Thyroid gland (tissue), 4 donors: ENCODE measurements around the gene SMIM3.

Experiments
- POLR2A ChIP-seq, 2 donors: fragments of 450-650 bp; IDR thresholded peaks; one replicate each; pipeline ENCODE4 v1.6.1; 2017; ENCODE audit warnings: antibody characterized with exemption in 2 of 2, mild to moderate bottlenecking in 2 of 2, moderate library complexity in 1 of 2
- TF ChIP-seq, protein P1 (sequence below), 6 experiments: fragments of 200-600 bp in 3 of 6; fragments of 450-650 bp in 3 of 6; sonication (generic) in 3 of 6; IDR thresholded peaks; one replicate each; pipeline ENCODE4 v1.5.1; 2016 to 2019; ENCODE audit warnings: antibody characterized with exemption in 6 of 6, mild to moderate bottlenecking in 2 of 6, inconsistent platforms in 1 of 6, moderate library complexity in 1 of 6

DNA sequence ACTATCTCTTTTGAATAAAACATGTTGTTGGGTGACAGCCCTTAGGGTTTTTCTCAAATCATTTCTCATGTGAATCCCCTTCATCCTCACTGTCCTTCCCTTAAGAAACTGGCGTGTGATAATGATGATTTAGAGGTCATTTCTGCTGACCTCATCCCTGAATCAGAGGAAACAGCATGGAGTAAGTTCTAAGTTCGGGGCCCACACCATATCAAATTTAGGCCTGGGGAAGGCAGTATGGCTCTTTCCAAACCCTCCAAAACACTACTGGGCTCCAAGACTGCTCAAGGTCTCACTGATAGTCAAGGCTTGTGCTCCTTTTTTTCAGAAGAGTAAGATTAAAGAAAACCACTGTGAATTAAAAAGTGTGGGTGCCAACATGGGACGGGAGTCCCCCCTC, 872 bp upstream of the SMIM3 start:
- no peak for TF ChIP-seq POLR2A (IDR thresholded peaks at IDR 0.05)
- TF ChIP-seq, protein P1, sequence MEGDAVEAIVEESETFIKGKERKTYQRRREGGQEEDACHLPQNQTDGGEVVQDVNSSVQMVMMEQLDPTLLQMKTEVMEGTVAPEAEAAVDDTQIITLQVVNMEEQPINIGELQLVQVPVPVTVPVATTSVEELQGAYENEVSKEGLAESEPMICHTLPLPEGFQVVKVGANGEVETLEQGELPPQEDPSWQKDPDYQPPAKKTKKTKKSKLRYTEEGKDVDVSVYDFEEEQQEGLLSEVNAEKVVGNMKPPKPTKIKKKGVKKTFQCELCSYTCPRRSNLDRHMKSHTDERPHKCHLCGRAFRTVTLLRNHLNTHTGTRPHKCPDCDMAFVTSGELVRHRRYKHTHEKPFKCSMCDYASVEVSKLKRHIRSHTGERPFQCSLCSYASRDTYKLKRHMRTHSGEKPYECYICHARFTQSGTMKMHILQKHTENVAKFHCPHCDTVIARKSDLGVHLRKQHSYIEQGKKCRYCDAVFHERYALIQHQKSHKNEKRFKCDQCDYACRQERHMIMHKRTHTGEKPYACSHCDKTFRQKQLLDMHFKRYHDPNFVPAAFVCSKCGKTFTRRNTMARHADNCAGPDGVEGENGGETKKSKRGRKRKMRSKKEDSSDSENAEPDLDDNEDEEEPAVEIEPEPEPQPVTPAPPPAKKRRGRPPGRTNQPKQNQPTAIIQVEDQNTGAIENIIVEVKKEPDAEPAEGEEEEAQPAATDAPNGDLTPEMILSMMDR (IDR thresholded peaks at IDR 0.05): no peak
